ENCODE measurements around the gene ZNF385A.
"Not testable (repeated sequence)": the region's sequence is repeated elsewhere in the genome, so short reads cannot be mapped to it uniquely, and the experiment has no call there.

Gene ZNF385A

GRCh38 chr12:54358191-54358944 lies 26.2 kb downstream of the ZNF385A start:
- TF ChIP-seq, protein P1, sequence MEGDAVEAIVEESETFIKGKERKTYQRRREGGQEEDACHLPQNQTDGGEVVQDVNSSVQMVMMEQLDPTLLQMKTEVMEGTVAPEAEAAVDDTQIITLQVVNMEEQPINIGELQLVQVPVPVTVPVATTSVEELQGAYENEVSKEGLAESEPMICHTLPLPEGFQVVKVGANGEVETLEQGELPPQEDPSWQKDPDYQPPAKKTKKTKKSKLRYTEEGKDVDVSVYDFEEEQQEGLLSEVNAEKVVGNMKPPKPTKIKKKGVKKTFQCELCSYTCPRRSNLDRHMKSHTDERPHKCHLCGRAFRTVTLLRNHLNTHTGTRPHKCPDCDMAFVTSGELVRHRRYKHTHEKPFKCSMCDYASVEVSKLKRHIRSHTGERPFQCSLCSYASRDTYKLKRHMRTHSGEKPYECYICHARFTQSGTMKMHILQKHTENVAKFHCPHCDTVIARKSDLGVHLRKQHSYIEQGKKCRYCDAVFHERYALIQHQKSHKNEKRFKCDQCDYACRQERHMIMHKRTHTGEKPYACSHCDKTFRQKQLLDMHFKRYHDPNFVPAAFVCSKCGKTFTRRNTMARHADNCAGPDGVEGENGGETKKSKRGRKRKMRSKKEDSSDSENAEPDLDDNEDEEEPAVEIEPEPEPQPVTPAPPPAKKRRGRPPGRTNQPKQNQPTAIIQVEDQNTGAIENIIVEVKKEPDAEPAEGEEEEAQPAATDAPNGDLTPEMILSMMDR (IDR thresholded peaks at IDR 0.05; ENCODE audit: borderline replicate concordance, insufficient read depth, low read depth, low read length): no peak
- peak overlapping the region; percentile 57 for H3K4me3 ChIP-seq (ENCODE audit: low read depth, low read length)

DNA sequence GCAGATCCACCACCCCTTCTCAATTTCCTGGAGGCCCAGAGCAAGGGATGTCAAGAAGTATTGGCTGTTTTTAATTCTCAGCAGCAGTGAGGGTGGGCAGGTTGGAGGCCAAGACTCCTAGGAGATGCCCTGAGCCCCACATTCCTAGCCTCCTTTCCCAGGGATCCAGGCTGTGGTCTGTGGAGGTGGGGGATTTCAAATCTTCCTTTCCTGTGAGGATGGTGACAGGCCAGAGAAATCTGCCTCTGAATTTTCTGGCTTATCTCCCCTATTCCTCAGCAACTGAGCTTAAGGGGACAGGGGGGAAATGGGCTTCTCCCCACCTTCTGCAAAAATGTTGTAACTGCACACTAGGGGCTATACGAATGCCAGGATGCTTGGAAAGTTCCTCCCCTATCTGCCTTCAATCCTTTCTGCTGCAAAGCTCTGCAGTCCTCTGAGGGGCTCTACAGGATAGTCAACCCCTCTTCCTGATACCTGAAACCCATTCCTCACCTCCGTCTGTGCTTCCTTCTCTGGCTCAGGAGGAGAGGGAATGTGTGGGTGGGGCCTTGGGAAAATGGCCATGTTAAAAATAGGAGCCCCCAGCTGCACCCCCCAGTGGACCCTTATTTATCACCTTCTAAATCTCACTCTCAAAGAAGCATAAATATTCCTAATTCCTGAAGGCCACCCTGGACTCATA lies 26.9 kb downstream of the ZNF385A start:
- H3K4me3 ChIP-seq (ENCODE audit: low read depth, low read length): no peak overlapping the region
- TF ChIP-seq, protein P1 (IDR thresholded peaks at IDR 0.05; ENCODE audit: borderline replicate concordance, insufficient read depth, low read depth, low read length): no peak

DNA sequence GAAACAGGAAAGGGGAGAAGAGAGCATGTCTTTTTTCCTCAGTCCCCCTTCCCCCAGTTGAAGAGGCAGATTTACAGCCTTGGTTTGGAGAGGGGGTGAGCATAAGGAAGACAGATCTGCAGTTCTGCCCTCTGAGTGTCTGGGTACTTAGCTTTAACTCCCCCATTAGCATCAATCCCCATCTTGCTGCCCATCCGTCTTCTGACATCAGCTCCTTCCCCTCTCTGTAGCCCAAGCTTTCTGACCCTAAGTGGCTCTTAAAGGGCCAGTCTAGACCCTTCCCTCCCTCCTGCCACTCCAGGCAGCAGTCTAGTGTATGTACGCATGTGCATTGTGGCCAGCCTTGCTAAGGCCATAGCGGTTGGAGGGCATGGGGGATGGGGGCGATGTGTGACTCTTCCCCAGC lies 27.6 kb downstream of the ZNF385A start:
- H3K4me3 ChIP-seq (ENCODE audit: low read depth, low read length): no peak overlapping the region
- TF ChIP-seq, protein P1 (IDR thresholded peaks at IDR 0.05; ENCODE audit: borderline replicate concordance, insufficient read depth, low read depth, low read length): no peak

DNA sequence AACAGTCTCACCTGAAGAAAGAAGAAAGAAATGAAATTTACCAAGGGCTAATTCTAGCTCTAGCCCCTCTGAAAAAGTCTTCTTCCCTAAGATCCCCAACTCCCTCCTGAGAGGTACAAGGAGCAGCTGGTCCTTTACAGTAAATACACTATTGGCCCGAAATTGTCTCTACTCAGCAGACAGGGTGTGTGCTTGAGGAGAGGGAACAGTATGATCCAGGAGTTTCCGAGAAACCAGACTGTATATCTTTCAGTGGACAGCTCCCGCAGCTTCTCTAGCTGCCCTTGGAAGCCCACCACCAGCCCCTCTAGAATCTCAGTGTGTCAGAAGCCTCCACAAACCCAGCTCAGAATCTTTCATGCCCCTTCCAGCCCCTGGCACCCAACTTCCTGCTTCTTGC lies 28.3 kb downstream of the ZNF385A start:
- H3K4me3 ChIP-seq (ENCODE audit: low read depth, low read length): no peak overlapping the region
- TF ChIP-seq, protein P1 (IDR thresholded peaks at IDR 0.05; ENCODE audit: borderline replicate concordance, insufficient read depth, low read depth, low read length): no peak

GRCh38 chr12:54355104-54355815 lies 29.3 kb downstream of the ZNF385A start:
- TF ChIP-seq, protein P1 (IDR thresholded peaks at IDR 0.05; ENCODE audit: borderline replicate concordance, insufficient read depth, low read depth, low read length): no peak
- H3K4me3 ChIP-seq (ENCODE audit: low read depth, low read length): no peak overlapping the region

DNA sequence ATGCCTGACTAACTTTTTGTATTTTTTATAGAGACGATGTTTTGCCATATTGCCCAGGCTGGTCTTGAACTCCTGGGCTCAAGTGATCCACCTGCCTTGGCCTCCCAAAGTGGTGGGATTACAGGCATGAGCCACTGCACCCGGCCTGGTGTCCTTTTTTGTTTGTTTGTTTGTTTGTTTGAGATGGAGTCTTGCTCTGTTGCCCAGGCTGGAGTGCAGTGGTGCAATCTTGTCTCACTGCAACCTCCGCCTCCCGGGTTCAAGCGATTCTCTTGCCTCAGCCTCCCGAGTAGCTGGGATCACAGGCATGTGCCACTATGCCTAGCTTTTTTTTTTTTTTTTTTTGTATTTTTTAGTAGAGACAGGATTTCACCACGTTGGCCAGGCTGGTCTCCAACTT lies 30.3 kb downstream of the ZNF385A start:
- H3K4me3 ChIP-seq (ENCODE audit: low read depth, low read length): not testable (repeated sequence)

All from GM12875 (cell line).